ENCODE data around the gene TEX52. TPM values are rescaled to one million over a fixed set of nuclear protein-coding genes. Genes with fewer than 3 reads are reported as not detected.
A peak's percentile ranks its signal among the peaks of the same experiment; 100 is the strongest.

Gene TEX52
- total RNA-seq, 1 donor from 2014 or later: not detected

GRCh38 chr12:2833810-2834209, 23.0 kb downstream of the TEX52 start:
- H3K4me1 ChIP-seq: peaks cover 17% of the 10 kb centered on the region
- no peak overlapping the region for H3K4me2 ChIP-seq
- no peak overlapping the region for H3K27ac ChIP-seq
- TF ChIP-seq EZH2 (IDR thresholded peaks at IDR 0.05): no peak
- TF ChIP-seq EZH2phosphoT487 (IDR thresholded peaks at IDR 0.05): no peak
- no peak for TF ChIP-seq CTCF (IDR thresholded peaks at IDR 0.05)
- peaks cover 2% of the 10 kb centered on the region for H3F3A ChIP-seq (ENCODE audit: low read depth)
- no peak overlapping the region for H3K27ac Mint-ChIP-seq
- H3K9me3 Mint-ChIP-seq: no peaks in the 10 kb centered on the region
- H3K27me3 ChIP-seq: no peaks in the 10 kb centered on the region
- H3K36me3 ChIP-seq: no peaks in the 10 kb centered on the region
- H4K20me1 ChIP-seq (ENCODE audit: low read depth): peaks cover 5% of the 10 kb centered on the region
- H3K27me3 Mint-ChIP-seq (ENCODE audit: insufficient read depth, low read depth): peaks cover 3% of the 10 kb centered on the region
- H3K4me3 Mint-ChIP-seq: no peak overlapping the region
- H2AFZ ChIP-seq (replicated peaks): no peak overlapping the region
- no peak for DNase-seq (ENCODE audit: low spot score)
- H3K79me2 ChIP-seq (ENCODE audit: low read depth): no peaks in the 10 kb centered on the region
- no peaks in the 10 kb centered on the region for H3K9me3 ChIP-seq (ENCODE audit: low read depth)
- H3K36me3 Mint-ChIP-seq: peaks cover 5% of the 10 kb centered on the region
- H3K9ac ChIP-seq: no peak overlapping the region
- H3K4me3 ChIP-seq: no peak overlapping the region
- H3K4me1 Mint-ChIP-seq: peaks cover 25% of the 10 kb centered on the region

GRCh38 chr12:2833327-2833726, 23.5 kb downstream of the TEX52 start:
- H3K27ac Mint-ChIP-seq: peak overlapping the region; percentile 77
- H3K4me1 Mint-ChIP-seq: peaks cover 25% of the 10 kb centered on the region
- H3K9me3 Mint-ChIP-seq: no peaks in the 10 kb centered on the region
- TF ChIP-seq EZH2 (IDR thresholded peaks at IDR 0.05) (no peak), CTCF (IDR thresholded peaks at IDR 0.05) (no peak), EZH2phosphoT487 (IDR thresholded peaks at IDR 0.05) (no peak)
- Histone ChIP-seq H3K4me2 (no peak overlapping the region), H3K4me1 (peaks cover 17% of the 10 kb centered on the region), H3K27me3 (no peaks in the 10 kb centered on the region), H4K20me1 (ENCODE audit: low read depth) (peaks cover 5% of the 10 kb centered on the region), H3K9ac (no peak overlapping the region), H3F3A (ENCODE audit: low read depth) (peaks cover 2% of the 10 kb centered on the region), H3K27ac (no peak overlapping the region), H3K9me3 (ENCODE audit: low read depth) (no peaks in the 10 kb centered on the region), H3K36me3 (no peaks in the 10 kb centered on the region), H3K79me2 (ENCODE audit: low read depth) (no peaks in the 10 kb centered on the region), H2AFZ (replicated peaks) (no peak overlapping the region), H3K4me3 (no peak overlapping the region)
- H3K4me3 Mint-ChIP-seq: no peak overlapping the region
- no peak for DNase-seq (ENCODE audit: low spot score)
- peaks cover 8% of the 10 kb centered on the region for H3K27me3 Mint-ChIP-seq (ENCODE audit: insufficient read depth, low read depth)
- H3K36me3 Mint-ChIP-seq: peaks cover 5% of the 10 kb centered on the region

- Histone ChIP-seq H3K9me3 (ENCODE audit: low read depth) (no peaks in the 10 kb centered on the region), H3F3A (ENCODE audit: low read depth) (peaks cover 2% of the 10 kb centered on the region), H3K27me3 (no peaks in the 10 kb centered on the region), H3K4me1 (peaks cover 17% of the 10 kb centered on the region), H3K79me2 (ENCODE audit: low read depth) (no peaks in the 10 kb centered on the region), H3K27ac (no peak overlapping the region), H3K36me3 (no peaks in the 10 kb centered on the region), H3K4me2 (no peak overlapping the region), H3K4me3 (no peak overlapping the region), H3K9ac (no peak overlapping the region), H2AFZ (replicated peaks) (no peak overlapping the region), H4K20me1 (ENCODE audit: low read depth) (peaks cover 5% of the 10 kb centered on the region)
- no peaks in the 10 kb centered on the region for H3K9me3 Mint-ChIP-seq
- H3K36me3 Mint-ChIP-seq: peaks cover 9% of the 10 kb centered on the region
- no peak overlapping the region for H3K4me3 Mint-ChIP-seq
- no peak overlapping the region for H3K27ac Mint-ChIP-seq
- peaks cover 11% of the 10 kb centered on the region for H3K27me3 Mint-ChIP-seq (ENCODE audit: insufficient read depth, low read depth)
- no peak for DNase-seq (ENCODE audit: low spot score)
- peaks cover 25% of the 10 kb centered on the region for H3K4me1 Mint-ChIP-seq
- TF ChIP-seq EZH2phosphoT487 (IDR thresholded peaks at IDR 0.05) (no peak), EZH2 (IDR thresholded peaks at IDR 0.05) (no peak), CTCF (IDR thresholded peaks at IDR 0.05) (no peak)
These were observed 24.2 kb downstream of the TEX52 start for GRCh38 chr12:2832550-2833127.
